ENCODE measurements around the gene GRPEL2. TPM values are rescaled to one million over a fixed set of nuclear protein-coding genes. Genes with fewer than 3 reads are reported as not detected.

GRPEL2 gene
- total and polyA plus RNA-seq, 2 of the 8 experiments (the other 6 are each of a cell fraction or from before 2014, with no cell fraction given), result 11.2 to 52.2 TPM

GRCh38 chr5:149379818-149380374, 34.6 kb downstream of the GRPEL2 start:
- H3K27ac ChIP-seq (ENCODE audit: low read depth, low read length), result no peak overlapping the region
- no peak overlapping the region for H3K18ac ChIP-seq (ENCODE audit: extremely low read depth, low read length)
- H2AK5ac ChIP-seq (ENCODE audit: low read depth, low read length), result no peak overlapping the region
- no peak overlapping the region for H4K5ac ChIP-seq (ENCODE audit: insufficient read length, low read depth, low read length)
- H2BK120ac ChIP-seq (replicated peaks; ENCODE audit: low read depth, low read length), result no peak overlapping the region
- H3K36me3 ChIP-seq (ENCODE audit: control insufficient read depth in 2 of 4, insufficient read depth in 4 of 4, low read length in 3 of 4), result no peaks in the 10 kb centered on the region
- H3K79me2 ChIP-seq (ENCODE audit: control insufficient read depth in 1 of 2, insufficient read depth in 2 of 2, low read length in 2 of 2), result no peaks in the 10 kb centered on the region
- H3K27me3 ChIP-seq (replicated peaks in 1 of 4; ENCODE audit: control insufficient read depth in 3 of 4, extremely low read depth in 1 of 4, insufficient read depth in 3 of 4, low read length in 3 of 4), result no peaks in the 10 kb centered on the region
- POLR2A ChIA-PET (ENCODE audit: partially characterized antibody), result interaction anchor here (1.0 kb wide), 1 partner anchor 59 kb away, joined by 3 read pairs; no protein-coding TSS in a partner anchor
- H4K20me1 ChIP-seq (replicated peaks in 1 of 2; ENCODE audit: control insufficient read depth in 1 of 2, insufficient read depth in 2 of 2, low read length in 2 of 2), result no peaks in the 10 kb centered on the region
- H2BK12ac ChIP-seq (ENCODE audit: low read depth, low read length), result no peak overlapping the region
- no peak overlapping the region for H3K4ac ChIP-seq (replicated peaks; ENCODE audit: insufficient read length, low read depth, low read length)
- no peaks in the 10 kb centered on the region for H3K23me2 ChIP-seq (ENCODE audit: low read depth, low read length)
- no peak overlapping the region for H2BK20ac ChIP-seq (ENCODE audit: low read length)
- no peak overlapping the region for H3K14ac ChIP-seq (ENCODE audit: insufficient read length)
- FAIRE-seq, result no peak
- H3K23ac ChIP-seq (ENCODE audit: insufficient read length), result no peak overlapping the region
- DNase-seq (ENCODE audit: low read depth in 1 of 2, low spot score in 2 of 2), result no peak
- H2BK5ac ChIP-seq (ENCODE audit: low read depth, low read length), result no peak overlapping the region
- H2BK15ac ChIP-seq (ENCODE audit: low read length), result no peak overlapping the region
- CTCF ChIA-PET (ENCODE audit: partially characterized antibody), result interaction anchor here (0.9 to 46.1 kb wide), 18 partner anchors 8 to 183 kb away, joined by 3 to 1310 read pairs (median 4); no protein-coding TSS in a partner anchor
- H2AFZ ChIP-seq (ENCODE audit: low read length), result no peak overlapping the region
- H3K79me1 ChIP-seq (ENCODE audit: low read depth, low read length), result no peaks in the 10 kb centered on the region
- H4K8ac ChIP-seq (ENCODE audit: extremely low read depth, insufficient read depth, low read length), result no peak overlapping the region
- H3K9ac ChIP-seq (replicated peaks in 1 of 4; ENCODE audit: extremely low read depth in 1 of 4, low read depth in 3 of 4, low read length in 3 of 4), result no peak overlapping the region
- WGBS, 2 experiments (ENCODE audit: extremely low coverage in 1 of 2, insufficient coverage in 1 of 2, insufficient read length in 1 of 2, insufficient replicate concordance in 2 of 2, low coverage in 1 of 2, low lambda C conversion rate in 2 of 2, missing lambda C conversion rate in 1 of 2), result 89% methylated on average over 5 of the region's 5 CpGs; no CpG with 5 or more reads in 1 of the 2 experiments
- H3K9me3 ChIP-seq (ENCODE audit: insufficient read depth in 2 of 2, low read depth in 1 of 2, low read length in 1 of 2), result no peaks in the 10 kb centered on the region
- no peak overlapping the region for H3K4me3 ChIP-seq (ENCODE audit: extremely low read depth in 1 of 4, insufficient read depth in 2 of 4, low read depth in 3 of 4, low read length in 4 of 4)
- H3K4me1 ChIP-seq (replicated peaks in 1 of 4; ENCODE audit: control insufficient read depth in 3 of 4, insufficient read depth in 4 of 4, low read length in 3 of 4), result no peaks in the 10 kb centered on the region; a peak in 3 of 7 replicates
- H3K4me2 ChIP-seq (ENCODE audit: insufficient read depth in 1 of 2, low read depth in 2 of 2, low read length in 2 of 2), result no peak overlapping the region
- no peak overlapping the region for H4K91ac ChIP-seq (replicated peaks; ENCODE audit: insufficient read length, low read length)
- no peak overlapping the region for H3K56ac ChIP-seq (replicated peaks; ENCODE audit: insufficient read length, low read depth, low read length)
- no peak for TF ChIP-seq POLR2A (IDR thresholded peaks at IDR 0.05; ENCODE audit: control extremely low read depth in 1 of 2, low read depth in 2 of 2, low read length in 2 of 2)
- no peak for TF ChIP-seq E2F6 (IDR thresholded peaks at IDR 0.05)
- no peak for TF ChIP-seq RFX5 (IDR thresholded peaks at IDR 0.05; ENCODE audit: borderline replicate concordance, low read depth, low read length)
- no peak for TF ChIP-seq ASH2L (IDR thresholded peaks at IDR 0.05; ENCODE audit: low read length)
- no peak for TF ChIP-seq BCL11A (IDR thresholded peaks at IDR 0.05; ENCODE audit: low read depth in 2 of 2, low read length in 2 of 2)
- TF ChIP-seq POU5F1 (IDR thresholded peaks at IDR 0.05; ENCODE audit: low read depth, low read length), result no peak
- no peak for TF ChIP-seq BRCA1 (IDR thresholded peaks at IDR 0.05; ENCODE audit: low read depth, low read length)
- TF ChIP-seq CHD2 (IDR thresholded peaks at IDR 0.05; ENCODE audit: low read length), result no peak
- TF ChIP-seq JUN (IDR thresholded peaks at IDR 0.05; ENCODE audit: low read depth, low read length), result no peak
- TF ChIP-seq CBX8 (IDR thresholded peaks at IDR 0.05; ENCODE audit: borderline replicate concordance, low read depth, low read length), result no peak
- no peak for TF ChIP-seq RAD21 (IDR thresholded peaks at IDR 0.05 in 1 of 2, conservative IDR thresholded peaks at IDR 0.05 in 1 of 2; ENCODE audit: low read depth in 2 of 2, low read length in 2 of 2)
- TF ChIP-seq MAFK (IDR thresholded peaks at IDR 0.05; ENCODE audit: low read depth, low read length), result no peak
- TF ChIP-seq TAF7 (optimal IDR thresholded peaks at IDR 0.05; ENCODE audit: borderline replicate concordance, low read depth, low read length), result no peak
- no peak for TF ChIP-seq POLR2AphosphoS5 (IDR thresholded peaks at IDR 0.05; ENCODE audit: low read depth, low read length)

Data from H1 (cell line).